DMS114 treated with DMSO at 0.1 percent for 48 hours (cell line): Measurements from ENCODE around the gene IQCK.

Source experiments
- DNase-seq: peaks from one replicate; lab custom pipeline; 2025; ENCODE audit not compliant: unreplicated experiment; lab: John Stamatoyannopoulos, UW

Gene IQCK

DNA sequence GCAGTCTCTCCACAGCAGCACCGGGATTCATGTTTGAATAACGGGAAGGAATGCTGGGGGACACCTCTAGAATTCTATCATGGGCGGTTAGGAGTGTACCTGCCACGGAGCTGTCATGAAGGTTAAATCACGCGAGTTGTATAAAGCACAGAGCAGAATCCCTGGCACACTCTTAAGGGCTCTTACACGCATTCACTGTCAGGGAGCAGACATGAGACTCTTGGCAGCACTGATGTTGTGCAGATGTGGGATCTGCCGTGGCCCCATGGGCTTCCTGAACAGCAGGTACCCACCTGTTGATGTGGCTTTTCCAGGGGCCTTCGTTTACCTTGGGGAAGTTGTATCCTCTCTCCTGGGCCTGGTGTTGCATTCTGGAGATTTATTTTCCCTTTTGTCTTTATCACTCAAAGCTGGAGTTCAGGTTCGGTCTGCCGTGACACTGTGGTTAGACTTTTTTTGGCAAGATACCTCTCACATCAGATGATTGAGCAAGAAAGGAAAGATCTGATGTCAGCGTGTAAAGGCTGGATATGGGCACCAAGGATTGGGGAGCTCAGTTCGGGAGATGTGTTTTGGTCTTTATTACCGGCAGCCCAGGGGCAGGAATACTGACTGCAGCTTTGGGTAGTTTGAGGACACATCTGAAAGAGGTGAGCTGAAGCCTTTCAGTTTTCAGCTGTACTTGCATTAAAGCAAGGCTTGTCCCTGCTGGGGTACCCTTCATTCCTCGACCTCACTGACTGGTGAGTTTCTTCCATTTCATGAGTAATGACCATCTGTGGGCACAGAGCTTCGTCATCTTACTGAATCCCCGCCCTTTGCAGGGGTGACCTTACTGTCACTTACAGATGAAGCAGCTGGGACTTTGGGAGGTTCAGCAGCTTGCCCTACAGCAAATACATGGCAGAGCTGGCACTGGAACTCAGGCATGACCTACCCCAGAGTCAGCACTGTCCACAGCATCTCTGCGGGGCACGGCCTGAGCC, 19.3 kb upstream of the IQCK start:
- DNase-seq: no peak

DNA sequence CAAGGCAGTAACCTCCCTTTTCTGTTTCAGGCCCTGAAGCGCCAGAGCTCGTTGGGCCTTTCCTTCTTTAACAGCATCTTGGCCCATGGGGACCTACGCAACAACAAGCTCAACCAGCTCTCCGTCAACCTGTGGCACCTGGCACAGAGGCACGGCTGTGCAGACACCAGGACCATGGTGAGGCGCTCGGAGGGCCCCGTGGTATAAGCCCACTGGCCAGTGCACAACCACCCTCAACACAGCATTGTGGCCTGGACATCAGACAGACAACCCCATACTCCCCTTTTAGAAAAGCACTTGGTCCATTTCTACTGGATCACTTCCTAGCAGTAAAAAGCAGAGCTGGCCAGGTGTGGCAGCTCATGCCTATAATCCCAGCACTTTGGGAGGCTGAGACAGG, 18.6 kb upstream of the IQCK start:
- DNase-seq: no peak

DNA sequence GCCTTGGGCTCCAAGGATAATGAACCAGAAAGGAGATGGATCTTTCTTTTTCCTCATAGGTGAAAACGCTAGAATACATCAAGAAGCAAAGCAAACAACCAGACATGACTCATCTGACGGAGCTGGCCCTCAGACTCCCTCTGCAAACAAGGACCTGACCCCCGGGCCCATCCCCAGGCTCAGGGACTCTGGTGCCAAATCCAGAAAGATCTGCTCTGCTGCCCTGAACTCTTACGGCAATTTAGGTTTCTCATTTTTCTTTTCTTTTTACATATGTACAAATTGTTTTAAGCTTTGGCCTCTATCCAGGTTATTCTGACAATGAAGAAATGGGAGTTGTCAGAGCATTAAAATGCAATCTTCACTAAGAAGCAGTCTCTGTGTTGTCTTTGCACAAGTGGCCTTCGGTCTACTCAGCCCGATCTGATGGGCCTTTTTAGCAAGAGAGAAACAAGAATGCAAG, 17.7 kb upstream of the IQCK start:
- no peak for DNase-seq

DNA sequence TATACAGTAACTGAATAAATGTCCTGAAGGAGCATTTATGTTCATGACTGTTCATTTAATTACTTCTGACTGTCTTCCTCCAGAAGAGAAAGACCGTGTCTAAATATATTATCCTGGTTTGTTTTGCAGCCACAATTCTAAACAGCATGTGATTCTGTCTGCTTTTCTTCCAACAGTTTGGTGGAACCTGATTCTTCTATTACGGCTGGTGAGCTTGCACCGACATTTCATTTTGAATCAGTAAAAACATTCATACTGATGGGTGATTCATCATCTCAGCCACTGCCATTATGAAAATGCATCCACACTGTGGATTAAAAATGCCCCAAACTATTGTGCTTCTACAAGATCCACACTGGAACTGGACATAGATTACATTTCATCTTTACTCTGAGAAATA, 17.0 kb upstream of the IQCK start:
- DNase-seq: no peak

DNA sequence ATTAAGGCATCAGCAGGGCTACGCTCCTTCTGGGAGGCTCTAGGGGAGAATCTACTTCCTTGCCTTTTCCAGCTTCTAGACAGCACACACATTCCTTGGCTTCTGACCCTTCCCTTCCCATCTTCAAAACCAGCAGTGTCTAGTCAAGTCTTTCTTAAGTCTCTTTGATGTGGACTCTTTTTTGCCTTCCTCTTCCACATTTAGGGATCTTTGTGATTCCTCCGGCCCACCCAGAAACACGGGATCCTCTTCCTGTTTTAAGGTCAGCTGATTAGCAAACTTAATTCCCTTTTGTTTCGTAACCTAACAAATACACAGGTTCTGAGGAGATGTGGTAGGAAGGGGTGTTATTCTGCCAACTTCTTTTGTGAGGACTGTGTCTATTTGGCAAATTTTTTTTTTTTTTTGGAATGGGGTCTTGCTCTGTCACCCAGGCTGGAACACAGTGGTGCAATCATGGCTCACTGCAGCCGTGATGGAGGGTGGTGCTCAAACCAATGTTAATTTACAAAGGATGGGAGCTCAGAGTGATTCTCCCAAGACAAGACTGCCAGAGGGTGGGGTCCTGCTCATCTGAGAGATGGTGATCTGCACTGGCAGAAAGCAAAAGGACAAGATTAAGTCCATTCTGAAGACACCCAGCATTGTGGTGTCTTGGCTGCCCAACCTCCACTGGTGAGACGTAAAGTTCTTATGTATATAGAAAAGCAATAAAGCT, 14.7 kb upstream of the IQCK start:
- no peak for DNase-seq

DNA sequence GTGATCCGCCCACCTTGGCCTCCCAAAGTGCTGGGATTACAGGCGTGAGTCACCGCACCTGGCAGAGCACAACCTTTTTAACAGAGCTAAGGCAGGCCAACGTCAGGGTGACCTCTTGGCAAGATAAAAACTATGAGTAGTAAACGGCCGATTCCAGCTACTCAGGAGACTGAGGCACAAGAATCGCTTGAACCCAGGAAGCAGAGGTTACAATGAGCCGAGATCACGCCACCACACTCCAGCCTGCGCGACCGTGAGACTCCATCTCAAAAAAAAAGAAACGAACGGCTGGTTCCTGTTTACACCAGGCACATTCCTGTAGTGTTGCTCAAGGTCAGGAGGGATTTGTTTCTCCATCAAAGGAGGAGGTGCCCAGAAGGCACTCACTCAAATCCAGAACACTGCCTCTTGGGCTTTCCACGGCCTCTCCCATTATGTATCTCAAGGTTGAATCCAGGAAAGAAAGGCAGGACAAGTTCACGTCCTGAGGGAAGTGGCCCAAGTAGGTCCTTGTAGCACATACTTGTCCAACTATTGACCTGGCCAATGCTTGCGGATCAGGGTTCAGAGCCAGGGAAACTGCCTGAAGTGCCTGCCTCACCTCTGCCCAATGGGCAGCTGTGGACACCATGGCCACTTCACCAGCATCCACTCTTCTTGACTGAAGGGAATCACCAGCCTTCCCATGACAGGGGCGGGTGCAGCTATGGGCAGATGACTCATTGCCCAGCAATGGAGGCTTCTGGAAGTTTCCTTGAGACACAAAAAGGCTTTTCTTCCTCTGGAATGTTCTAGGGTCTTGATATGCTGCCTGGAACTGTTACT, 13.5 kb upstream of the IQCK start:
- no peak for DNase-seq

DNA sequence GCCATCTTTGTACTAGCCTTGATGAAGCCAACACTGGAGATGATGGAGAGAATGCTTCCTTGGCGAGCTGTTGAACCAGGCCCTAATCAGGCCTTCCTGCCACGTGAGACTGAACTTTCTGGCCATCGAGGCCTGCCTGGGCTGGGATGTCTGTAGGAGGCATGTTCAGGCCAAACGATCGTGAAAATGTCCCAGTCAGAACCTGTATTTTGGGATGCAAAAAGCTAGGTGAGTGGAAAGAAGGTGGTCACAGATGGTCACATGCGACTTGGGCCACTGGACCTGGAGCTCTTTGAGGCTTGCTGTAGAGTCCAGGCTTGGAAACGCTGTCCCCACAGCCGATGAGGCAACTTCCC, 12.9 kb upstream of the IQCK start:
- DNase-seq: no peak

DNA sequence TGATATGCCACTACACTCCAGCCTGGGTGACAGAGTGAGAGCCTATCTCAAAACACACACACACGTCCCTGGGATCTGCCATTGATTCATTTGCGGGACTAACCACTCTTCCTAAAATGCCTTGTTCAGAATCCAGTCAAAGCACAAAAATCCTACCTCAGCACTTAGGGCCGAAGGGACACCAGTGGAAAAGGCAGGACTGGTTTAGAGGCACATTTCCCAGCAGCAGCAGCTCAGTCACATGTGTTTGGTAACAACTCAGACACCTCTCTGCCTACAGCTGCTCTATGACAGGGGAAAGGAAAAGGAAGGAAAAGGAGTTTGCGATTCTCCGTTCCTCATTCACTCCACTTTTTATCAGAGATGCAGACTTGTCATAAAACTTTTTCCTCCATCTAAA, 12.2 kb upstream of the IQCK start:
- DNase-seq: no peak

DNA sequence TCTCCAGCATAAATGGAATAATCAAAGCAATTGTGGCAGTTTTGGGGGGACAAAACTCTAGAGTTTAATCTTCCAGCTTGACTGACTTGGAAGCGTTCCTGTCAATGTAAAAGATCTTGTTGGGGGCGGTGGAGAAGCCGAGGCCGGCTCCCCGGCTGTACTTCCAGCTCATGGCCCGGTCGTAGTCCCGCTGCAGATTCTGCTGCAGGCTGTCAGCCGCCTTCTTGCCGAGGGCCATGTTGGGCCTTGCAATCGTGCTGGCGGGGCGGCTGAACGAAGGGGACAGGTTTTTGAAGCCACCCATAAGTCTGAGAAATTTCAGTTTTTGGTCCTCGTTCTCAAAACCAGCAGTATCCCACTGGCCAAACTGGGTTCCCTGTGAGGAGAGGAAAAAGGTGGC, 11.2 kb upstream of the IQCK start:
- DNase-seq: no peak

DNA sequence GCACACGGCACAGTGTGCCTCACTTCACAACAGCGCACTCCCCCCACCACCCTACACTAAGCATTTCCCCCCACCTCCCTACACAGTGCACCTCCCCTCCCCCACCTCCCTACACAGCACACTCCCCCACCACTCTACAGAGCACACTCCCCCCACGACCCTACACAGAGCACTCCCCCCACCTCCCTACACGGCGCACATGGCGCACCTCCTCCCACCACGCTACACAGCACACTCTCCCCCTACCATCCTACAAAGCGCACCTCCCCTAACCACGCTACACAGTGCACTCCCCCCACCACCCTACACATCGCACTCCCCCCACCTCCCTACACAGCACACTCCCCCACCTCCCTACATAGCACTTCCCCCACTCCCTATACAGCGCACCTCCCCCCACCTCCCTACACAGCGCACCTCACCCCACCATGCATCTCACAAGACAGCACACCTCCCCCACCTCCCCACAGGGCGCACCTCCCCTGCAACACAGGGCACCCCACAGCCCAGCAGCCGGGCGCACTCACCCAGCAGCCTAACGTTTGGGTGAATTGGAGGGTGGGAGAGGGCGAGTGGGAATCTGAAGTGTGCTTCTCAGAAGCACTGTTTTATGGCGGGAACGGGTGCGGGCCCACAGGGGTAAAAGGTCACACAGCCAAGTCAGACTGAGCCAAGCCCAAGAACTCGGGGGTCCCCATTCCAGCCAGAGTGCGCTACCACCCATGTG, 10.3 kb upstream of the IQCK start:
- no peak for DNase-seq

DNA sequence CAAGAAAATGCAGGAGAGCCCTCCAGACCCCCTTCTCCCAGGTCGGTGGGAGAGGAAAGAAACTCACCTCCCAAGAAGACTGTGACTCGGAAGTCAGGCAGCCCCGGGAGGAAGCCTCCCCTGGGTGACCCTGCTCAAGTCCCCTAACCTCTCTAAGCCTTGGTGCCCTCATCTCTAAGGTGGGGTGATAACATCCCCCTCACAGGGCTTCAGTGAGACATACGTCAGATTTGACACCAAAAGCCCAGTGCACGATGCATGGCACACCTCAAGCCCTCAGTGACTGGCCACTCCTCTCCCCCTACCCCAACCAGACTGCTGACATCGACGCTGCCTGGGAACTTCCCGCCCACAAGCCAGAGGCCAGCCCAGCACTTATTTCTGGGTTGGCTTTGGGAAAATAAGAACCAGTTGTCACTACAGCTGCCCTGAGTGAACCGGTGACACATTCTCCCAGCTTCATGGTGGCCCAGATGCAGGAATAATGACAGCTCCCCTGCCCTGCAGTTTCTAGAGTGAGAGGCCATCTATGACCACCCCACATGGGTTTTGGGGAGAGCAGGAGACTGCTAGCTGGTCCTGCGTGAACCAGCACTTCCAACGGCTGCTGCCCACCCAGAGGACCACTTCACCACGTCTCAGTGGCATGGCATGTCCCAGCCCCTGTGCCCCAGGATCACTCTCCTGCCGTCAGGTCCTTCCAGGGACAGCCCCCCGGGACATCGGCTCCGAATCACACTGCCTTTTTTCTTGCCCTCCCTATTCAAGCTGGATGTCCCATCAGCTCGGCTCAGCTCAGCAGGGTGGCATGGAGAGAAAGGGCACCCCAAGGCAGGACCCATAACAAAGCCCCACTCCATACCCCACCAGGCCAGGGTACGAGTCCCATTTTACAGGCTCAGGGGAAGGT, 9.5 kb upstream of the IQCK start:
- no peak for DNase-seq

DNA sequence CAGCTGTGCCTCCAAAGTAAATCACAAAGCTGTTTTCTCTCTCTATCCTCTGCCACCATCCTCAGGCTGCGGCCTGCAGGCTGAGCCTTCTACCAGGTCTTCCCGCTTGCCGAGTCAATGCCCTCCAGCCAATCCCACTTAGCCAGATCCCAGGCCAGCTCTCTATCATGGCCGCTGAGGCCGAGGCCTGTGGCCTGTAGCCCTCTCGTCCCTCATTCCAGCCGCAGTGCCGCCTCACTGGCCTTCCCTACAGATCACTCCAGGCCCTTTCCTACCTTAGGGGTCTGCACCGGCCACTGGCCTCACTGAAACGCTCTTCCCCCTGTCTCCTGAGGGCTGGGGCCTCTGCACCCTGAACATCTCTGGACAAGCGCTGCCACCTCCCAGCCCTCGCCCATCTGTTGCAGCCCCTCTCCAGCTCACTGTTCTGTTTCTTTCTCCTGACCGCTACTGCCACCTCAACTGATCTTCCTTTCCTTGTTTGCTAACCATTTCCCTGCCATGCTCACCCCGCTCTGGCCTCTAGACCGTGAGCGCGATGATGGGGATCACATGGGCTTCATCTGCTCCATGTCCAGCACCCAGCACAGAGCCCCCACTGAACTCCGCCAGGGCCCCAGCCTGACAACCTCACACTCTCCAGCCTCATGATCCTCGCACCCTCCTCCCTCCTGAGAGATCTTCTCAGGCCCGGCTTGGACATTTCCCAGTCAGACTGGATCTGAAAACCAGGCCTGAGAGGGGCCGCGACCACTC, 8.5 kb upstream of the IQCK start:
- DNase-seq: no peak

DNA sequence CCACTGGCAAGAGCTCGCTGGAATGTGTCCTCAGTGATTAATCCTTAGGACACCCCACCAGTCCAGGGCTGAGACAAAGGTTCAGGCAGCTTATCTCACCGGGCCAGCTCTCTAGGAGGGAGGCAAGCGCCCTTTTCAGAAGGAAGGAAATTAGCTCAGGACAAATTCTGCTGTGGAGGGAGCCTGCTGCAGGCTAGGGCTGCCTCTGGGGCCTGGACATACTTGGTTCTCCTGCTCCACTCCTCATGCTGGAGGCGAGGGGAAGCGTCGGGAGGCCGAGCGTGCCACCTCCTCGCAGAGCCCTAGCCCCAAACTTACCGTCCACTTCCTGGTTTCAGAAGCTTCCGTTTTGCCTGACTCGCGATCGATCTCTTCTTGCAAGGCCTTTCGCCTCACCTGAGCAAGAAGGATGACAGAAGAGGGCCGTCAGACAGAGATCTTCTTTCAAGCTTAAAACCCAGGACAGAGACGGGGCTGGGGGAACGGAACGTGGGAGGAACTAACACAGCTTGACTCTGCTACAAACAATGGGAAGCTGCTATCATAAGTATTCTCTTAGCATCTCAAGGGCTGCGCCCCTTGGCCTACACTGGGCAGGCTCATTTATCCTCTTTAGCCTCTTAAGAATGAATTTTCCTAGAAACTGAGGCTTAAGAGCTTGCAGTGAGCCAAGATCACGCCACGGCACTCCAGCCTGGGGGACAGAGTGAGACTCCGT, 7.7 kb upstream of the IQCK start:
- DNase-seq: no peak

DNA sequence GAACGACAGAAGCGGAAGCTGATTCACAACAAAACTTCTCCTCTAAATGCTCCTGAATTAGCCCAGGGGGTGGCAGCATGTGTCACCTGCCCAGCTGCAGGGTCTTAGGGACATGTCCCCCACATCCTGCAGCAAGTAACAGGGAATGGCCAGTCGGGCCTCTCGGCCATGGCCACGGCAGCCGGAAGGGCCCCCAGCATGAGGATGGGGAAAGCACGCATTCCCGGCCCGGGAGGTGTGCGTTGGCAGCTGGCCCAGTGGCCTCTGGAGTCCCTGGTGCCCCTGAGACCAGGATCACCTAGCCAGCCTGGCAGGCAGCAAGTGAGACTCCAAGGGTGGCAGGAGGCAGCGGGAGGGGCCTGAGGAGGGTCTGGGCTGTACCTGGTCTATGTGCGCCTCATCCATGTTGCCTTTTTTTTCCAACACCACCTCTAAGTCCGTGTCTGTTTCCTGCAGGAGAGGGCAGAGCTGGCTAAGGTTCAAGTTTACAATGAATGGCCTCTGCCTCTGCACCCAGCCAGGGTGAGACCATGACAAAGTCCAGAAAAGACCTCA, 7.0 kb upstream of the IQCK start:
- no peak for DNase-seq

DNA sequence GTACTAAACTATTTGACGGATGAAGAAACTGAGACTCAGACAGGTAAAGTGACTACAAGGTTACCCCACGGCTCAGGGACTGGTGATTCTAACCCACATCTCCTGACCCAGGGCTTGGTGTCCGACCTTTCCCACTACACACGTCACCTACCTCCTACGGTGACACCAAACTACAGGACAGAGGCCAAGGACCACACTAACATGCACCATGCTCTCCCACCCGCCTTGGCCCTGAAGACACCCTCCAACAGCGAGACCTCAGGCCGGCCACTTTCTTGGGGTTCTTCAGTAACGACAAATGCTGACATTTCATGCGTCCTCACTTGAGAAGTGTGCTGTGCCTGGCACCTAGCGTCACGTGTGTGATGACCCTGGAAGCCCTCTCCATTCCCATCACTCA, 6.4 kb upstream of the IQCK start:
- no peak for DNase-seq

DNA sequence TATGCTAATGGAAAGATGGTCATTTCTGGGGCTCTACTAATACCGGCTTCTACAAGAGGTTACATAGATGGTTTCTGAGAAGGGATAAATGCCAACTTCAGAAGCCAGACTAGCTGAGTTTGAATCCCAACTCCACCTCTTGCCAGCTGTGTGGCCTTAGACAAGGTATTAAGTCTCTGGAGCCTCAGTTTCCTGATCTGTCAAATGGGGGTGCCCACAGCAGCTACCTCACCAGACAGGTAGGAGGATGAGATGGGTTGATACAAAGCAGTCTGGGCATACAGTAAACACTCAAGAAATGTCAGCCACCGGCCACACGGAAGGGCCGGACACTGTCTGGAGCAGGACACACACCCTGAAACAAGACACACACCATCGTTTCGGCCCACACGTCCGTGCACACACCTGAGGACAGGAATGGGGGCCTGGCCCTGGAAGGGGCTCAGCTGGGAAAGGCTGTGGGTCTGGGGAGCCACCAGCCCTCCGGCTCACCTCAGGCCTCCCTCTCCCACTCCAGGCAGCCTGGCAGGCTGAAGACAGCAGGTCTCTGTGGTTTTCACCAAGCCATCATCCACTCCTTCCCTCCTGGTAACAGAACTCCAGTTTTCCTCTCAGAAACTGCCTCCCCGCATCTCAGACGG, 5.5 kb upstream of the IQCK start:
- no peak for DNase-seq

DNA sequence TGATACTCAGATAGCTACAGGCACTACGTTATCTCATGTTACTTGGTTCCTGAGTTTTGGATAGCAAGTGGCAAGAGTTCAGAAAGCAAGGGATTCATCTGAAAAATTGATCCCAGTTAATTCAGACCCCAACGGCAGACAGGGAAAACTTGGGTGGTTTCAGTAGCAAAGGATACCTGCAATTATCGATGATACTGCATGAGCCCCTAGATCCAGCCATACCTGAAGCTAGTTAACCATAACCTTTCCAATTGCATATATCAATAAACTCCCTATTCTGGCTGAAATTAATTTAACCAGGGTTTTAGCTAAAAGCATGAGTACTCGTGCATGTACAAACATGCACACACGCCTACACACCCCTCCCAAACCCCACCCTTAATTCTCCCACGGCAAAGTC, 4.4 kb upstream of the IQCK start:
- DNase-seq: no peak

DNA sequence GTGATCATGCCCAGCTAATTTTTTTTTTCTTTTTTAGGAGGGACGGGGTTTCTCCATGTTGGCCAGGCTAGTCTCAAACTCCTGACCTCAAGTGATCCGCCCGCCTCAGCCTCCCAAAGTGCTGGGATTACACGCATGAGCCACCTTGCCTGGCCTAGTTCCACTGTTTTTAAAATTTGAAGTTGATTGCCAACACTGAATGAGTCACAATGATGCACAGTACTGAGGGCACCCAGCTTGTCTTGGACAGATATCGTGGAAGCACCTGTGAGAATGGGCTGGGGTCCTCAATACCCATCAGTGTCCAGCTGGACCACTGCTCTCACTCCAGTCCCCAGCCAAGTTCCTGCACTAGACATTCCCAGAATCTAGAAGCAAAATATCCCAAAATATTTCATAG, 2.5 kb upstream of the IQCK start:
- no peak for DNase-seq
